Measurements from ENCODE around the gene LRRC9.
"Not testable (repeated sequence)": the region's sequence is repeated elsewhere in the genome, so short reads cannot be mapped to it uniquely, and the experiment has no call there.

LRRC9 gene

GRCh38 chr14:59957890-59958289 lies 37.9 kb downstream of the LRRC9 start:
- DNase-seq (ENCODE audit: low read depth in 2 of 2) = not testable (repeated sequence)

GRCh38 chr14:59959668-59960067 lies 39.7 kb downstream of the LRRC9 start:
- no peak for DNase-seq (ENCODE audit: low read depth in 2 of 2)

- no peak for DNase-seq (ENCODE audit: low read depth in 2 of 2)
Observed at GRCh38 chr14:59961518-59962062, 41.6 kb downstream of the LRRC9 start.

GRCh38 chr14:59964251-59965007 lies 44.5 kb downstream of the LRRC9 start:
- no peak for DNase-seq (ENCODE audit: low read depth in 2 of 2)

GRCh38 chr14:59969319-59969718 lies 49.4 kb downstream of the LRRC9 start:
- no peak for DNase-seq (ENCODE audit: low read depth in 2 of 2)

GRCh38 chr14:59981564-59981963 lies 61.6 kb downstream of the LRRC9 start:
- no peak for DNase-seq (ENCODE audit: low read depth in 2 of 2)

GRCh38 chr14:59983048-59983447 lies 63.1 kb downstream of the LRRC9 start:
- no peak for DNase-seq (ENCODE audit: low read depth in 2 of 2)

- no peak for DNase-seq (ENCODE audit: low read depth in 2 of 2)
Observed at GRCh38 chr14:59986556-59987059, 66.7 kb downstream of the LRRC9 start.

- no peak for DNase-seq (ENCODE audit: low read depth in 2 of 2)
Observed at GRCh38 chr14:59997449-59997848, 77.5 kb downstream of the LRRC9 start.

- DNase-seq (ENCODE audit: low read depth in 2 of 2) = no peak
Observed at GRCh38 chr14:59997966-59998365, 78.0 kb downstream of the LRRC9 start.

- DNase-seq (ENCODE audit: low read depth in 2 of 2) = no peak
Observed at GRCh38 chr14:59998564-59998963, 78.6 kb downstream of the LRRC9 start.

- no peak for DNase-seq (ENCODE audit: low read depth in 2 of 2)
Observed at GRCh38 chr14:60002819-60003492, 83.0 kb downstream of the LRRC9 start.

- no peak for DNase-seq (ENCODE audit: low read depth in 2 of 2)
Observed at GRCh38 chr14:60003991-60004390, 84.0 kb downstream of the LRRC9 start.

- DNase-seq (ENCODE audit: low read depth in 2 of 2) = no peak
Observed at GRCh38 chr14:60008042-60008441, 88.1 kb downstream of the LRRC9 start.

- DNase-seq (ENCODE audit: low read depth in 2 of 2) = not testable (repeated sequence)
Observed at GRCh38 chr14:60010263-60010662, 90.3 kb downstream of the LRRC9 start.

- DNase-seq (ENCODE audit: low read depth in 2 of 2) = no peak
Observed at GRCh38 chr14:60014402-60014801, 94.5 kb downstream of the LRRC9 start.

GRCh38 chr14:60021619-60022018 lies 101.7 kb downstream of the LRRC9 start:
- no peak for DNase-seq (ENCODE audit: low read depth in 2 of 2)

GRCh38 chr14:60025571-60025970 lies 105.6 kb downstream of the LRRC9 start:
- DNase-seq (ENCODE audit: low read depth in 2 of 2) = no peak

GRCh38 chr14:60035177-60035576 lies 115.2 kb downstream of the LRRC9 start:
- DNase-seq (ENCODE audit: low read depth in 2 of 2) = no peak

GRCh38 chr14:60047976-60048375 lies 128.0 kb downstream of the LRRC9 start:
- not testable (repeated sequence) for DNase-seq (ENCODE audit: low read depth in 2 of 2)

- no peak for DNase-seq (ENCODE audit: low read depth in 2 of 2)
Observed at GRCh38 chr14:60051721-60052221, 131.8 kb downstream of the LRRC9 start.

GRCh38 chr14:60058087-60058486 lies 138.1 kb downstream of the LRRC9 start:
- DNase-seq (ENCODE audit: low read depth in 2 of 2) = no peak

GRCh38 chr14:60061371-60061770 lies 141.4 kb downstream of the LRRC9 start:
- no peak for DNase-seq (ENCODE audit: low read depth in 2 of 2)
